ENCODE measurements around the gene TMC4. TPM values are rescaled to one million over a fixed set of nuclear protein-coding genes. Genes with fewer than 3 reads are reported as not detected.
A peak's percentile ranks its signal among the peaks of the same experiment; 100 is the strongest.
"Not testable (repeated sequence)": the region's sequence is repeated elsewhere in the genome, so short reads cannot be mapped to it uniquely, and the experiment has no call there.

TMC4 gene
- total and polyA plus RNA-seq, 3 donors from 2014 or later = 0.31 to 4.1 (median 0.43) TPM

- Histone ChIP-seq H3K4me1 (no peaks in the 10 kb centered on the region), H3K27ac (no peak overlapping the region), H3K4me3 (no peak overlapping the region), H3K9me3 (no peaks in the 10 kb centered on the region), H3K27me3 (no peaks in the 10 kb centered on the region), H3K36me3 (ENCODE audit: low read depth, missing control alignments) (no peaks in the 10 kb centered on the region)
- intact Hi-C loops (cut with DNase I; ENCODE audit: low total_unique reads) = no loop called here
- WGBS, 2 donors = 80 to 89% methylated on average over 8 to 9 of the region's 9 CpGs
- no peak for DNase-seq
- TF ChIP-seq, protein P1, sequence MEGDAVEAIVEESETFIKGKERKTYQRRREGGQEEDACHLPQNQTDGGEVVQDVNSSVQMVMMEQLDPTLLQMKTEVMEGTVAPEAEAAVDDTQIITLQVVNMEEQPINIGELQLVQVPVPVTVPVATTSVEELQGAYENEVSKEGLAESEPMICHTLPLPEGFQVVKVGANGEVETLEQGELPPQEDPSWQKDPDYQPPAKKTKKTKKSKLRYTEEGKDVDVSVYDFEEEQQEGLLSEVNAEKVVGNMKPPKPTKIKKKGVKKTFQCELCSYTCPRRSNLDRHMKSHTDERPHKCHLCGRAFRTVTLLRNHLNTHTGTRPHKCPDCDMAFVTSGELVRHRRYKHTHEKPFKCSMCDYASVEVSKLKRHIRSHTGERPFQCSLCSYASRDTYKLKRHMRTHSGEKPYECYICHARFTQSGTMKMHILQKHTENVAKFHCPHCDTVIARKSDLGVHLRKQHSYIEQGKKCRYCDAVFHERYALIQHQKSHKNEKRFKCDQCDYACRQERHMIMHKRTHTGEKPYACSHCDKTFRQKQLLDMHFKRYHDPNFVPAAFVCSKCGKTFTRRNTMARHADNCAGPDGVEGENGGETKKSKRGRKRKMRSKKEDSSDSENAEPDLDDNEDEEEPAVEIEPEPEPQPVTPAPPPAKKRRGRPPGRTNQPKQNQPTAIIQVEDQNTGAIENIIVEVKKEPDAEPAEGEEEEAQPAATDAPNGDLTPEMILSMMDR (IDR thresholded peaks at IDR 0.05) = no peak
- no peak for TF ChIP-seq POLR2A (IDR thresholded peaks at IDR 0.05)
These were observed 43.9 kb upstream of the TMC4 start for GRCh38 chr19:54216869-54217268.

- H3K27me3 ChIP-seq; H3K36me3 ChIP-seq (ENCODE audit: low read depth, missing control alignments); H3K4me3 ChIP-seq; H3K9me3 ChIP-seq; DNase-seq; H3K27ac ChIP-seq; intact Hi-C loops (cut with DNase I; ENCODE audit: low total_unique reads): not testable (repeated sequence)
- 97% methylated on average over 3 to 18 of the region's 19 CpGs for WGBS, 2 donors
- H3K4me1 ChIP-seq = peaks cover 14% of the 10 kb centered on the region
These were observed 41.8 kb upstream of the TMC4 start for GRCh38 chr19:54214734-54215133.

- H3K9me3 ChIP-seq; H3K27me3 ChIP-seq; intact Hi-C loops (cut with DNase I; ENCODE audit: low total_unique reads); H3K36me3 ChIP-seq (ENCODE audit: low read depth, missing control alignments); DNase-seq; H3K4me3 ChIP-seq; H3K27ac ChIP-seq: not testable (repeated sequence)
- H3K4me1 ChIP-seq = peaks cover 19% of the 10 kb centered on the region
- WGBS, 2 donors = 63 to 68% methylated on average over 4 to 5 of the region's 5 CpGs
These were observed 41.3 kb upstream of the TMC4 start for GRCh38 chr19:54214217-54214616.

- 76 to 79% methylated on average over 12 of the region's 12 CpGs for WGBS, 2 donors
- Histone ChIP-seq H3K4me1 (peaks cover 44% of the 10 kb centered on the region), H3K36me3 (ENCODE audit: low read depth, missing control alignments) (no peaks in the 10 kb centered on the region), H3K27ac (no peak overlapping the region), H3K9me3 (no peaks in the 10 kb centered on the region), H3K27me3 (no peaks in the 10 kb centered on the region), H3K4me3 (no peak overlapping the region)
- TF ChIP-seq, protein P1 (IDR thresholded peaks at IDR 0.05) = no peak
- no peak for TF ChIP-seq POLR2A (IDR thresholded peaks at IDR 0.05)
- no peak for DNase-seq
- intact Hi-C loops (cut with DNase I; ENCODE audit: low total_unique reads) = no loop called here
These were observed 38.3 kb upstream of the TMC4 start for GRCh38 chr19:54211235-54211634.

DNA sequence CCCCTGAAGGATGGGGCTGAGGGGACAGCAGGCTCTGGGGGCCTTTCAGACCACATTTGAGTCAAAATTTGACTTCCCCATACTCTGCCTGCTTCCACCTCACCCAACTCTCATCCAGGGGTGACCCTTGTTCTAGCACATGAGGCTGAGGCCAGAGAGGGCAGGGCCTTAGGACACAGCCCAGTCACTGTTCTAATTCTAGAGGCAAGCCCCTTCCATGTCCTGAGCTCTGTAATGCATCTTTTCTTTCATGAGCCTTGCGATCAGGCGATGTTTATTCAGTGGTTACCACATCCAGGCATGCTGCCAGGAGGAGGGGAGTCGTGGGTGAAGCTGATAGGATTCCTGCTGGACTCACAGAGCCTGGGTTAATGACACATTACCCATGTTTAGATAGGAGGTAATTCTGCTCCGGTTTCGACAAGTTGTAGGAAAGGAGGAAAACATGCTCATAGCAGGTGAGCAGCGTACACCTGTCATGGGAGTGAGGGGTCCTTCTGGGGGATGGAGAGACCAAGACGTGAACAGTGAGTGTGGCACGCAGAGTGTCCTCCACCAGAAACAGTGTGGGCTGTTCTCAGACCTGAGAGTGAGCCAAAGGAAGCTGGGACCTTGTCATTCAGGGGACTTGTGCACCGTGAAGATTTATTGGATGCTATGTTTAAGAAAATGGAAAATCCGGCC, 37.0 kb upstream of the TMC4 start:
- WGBS, 2 donors = 39 to 41% methylated on average over 10 of the region's 10 CpGs
- peak; percentile 93 for DNase-seq
- TF ChIP-seq POLR2A (IDR thresholded peaks at IDR 0.05) = no peak
- TF ChIP-seq, protein P1 (IDR thresholded peaks at IDR 0.05) = no peak
- intact Hi-C loops (cut with DNase I; ENCODE audit: low total_unique reads) = no loop called here
- Histone ChIP-seq H3K36me3 (ENCODE audit: low read depth, missing control alignments) (no peaks in the 10 kb centered on the region), H3K4me1 (peaks cover 50% of the 10 kb centered on the region), H3K4me3 (no peak overlapping the region), H3K9me3 (no peaks in the 10 kb centered on the region), H3K27me3 (no peaks in the 10 kb centered on the region), H3K27ac (peak overlapping the region; percentile 47 to 75)

Data from testis (tissue), 3 donors.